ENCODE results near the gene KRT83. TPM values are rescaled to one million over a fixed set of nuclear protein-coding genes. Genes with fewer than 3 reads are reported as not detected.
"Not testable (repeated sequence)": the region's sequence is repeated elsewhere in the genome, so short reads cannot be mapped to it uniquely, and the experiment has no call there.

The KRT83 gene
- total and polyA plus RNA-seq, 5 experiments from 2014 or later = not detected

- H3K36me3 Mint-ChIP-seq = no peaks in the 10 kb centered on the region
- ATAC-seq (no peak), DNase-seq (no peak)
- H3K27ac Mint-ChIP-seq = no peak overlapping the region
- H3K9me3 Mint-ChIP-seq = no peaks in the 10 kb centered on the region
- peaks cover 0 to 5% (median 2%) of the 10 kb centered on the region in 4 donors for H3K4me1 Mint-ChIP-seq
- no peak overlapping the region for H3K4me3 Mint-ChIP-seq
- POLR2A ChIA-PET = no interaction called here
- H3K27me3 Mint-ChIP-seq = peaks cover 0 to 12% (median 8%) of the 10 kb centered on the region in 5 donors
These were observed 22.5 kb downstream of the KRT83 start for GRCh38 chr12:52298677-52299190.

DNA sequence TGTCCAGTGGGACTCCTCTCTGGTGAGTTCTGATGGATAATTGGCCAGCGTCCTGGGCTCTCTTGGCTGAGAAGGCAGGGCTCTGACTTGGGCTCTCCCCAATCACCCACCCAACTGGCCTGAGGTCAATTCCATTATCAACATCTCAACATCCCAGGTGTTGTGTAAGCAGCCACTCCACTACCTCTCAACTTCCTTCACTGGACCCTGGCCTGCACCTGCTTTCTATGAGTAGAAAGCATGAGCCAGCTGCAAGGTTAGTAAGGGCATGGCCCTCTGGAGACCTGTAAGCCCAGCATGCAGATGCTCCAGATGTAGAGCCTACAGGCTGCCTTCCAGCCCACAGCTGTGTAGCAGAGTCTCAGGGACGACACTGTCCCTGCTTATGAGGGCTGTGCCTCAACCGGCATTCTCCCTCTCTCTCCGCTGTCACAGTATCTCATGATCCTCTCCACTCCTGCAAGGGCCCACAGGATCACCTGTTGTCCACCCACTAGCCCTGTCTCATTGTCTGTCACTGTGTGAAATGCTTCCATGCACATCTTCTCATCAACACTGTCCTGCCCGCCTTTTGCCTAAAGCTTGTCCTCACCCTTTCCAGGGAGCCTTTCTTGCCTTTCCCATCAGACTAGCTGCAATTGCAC, 24.5 kb downstream of the KRT83 start:
- POLR2A ChIA-PET = no interaction called here
- H3K4me3 Mint-ChIP-seq = peak overlapping the region in 1 of 10 donors; percentile 1
- peak in 1 of 10 donors; percentile 37 for DNase-seq
- no peak overlapping the region for H3K27ac Mint-ChIP-seq
- no peaks in the 10 kb centered on the region for H3K36me3 Mint-ChIP-seq
- peaks cover 0 to 6% (median 2%) of the 10 kb centered on the region in 4 donors for H3K4me1 Mint-ChIP-seq
- peaks cover 0 to 19% (median 8%) of the 10 kb centered on the region in 5 donors for H3K27me3 Mint-ChIP-seq
- no peak for ATAC-seq
- H3K9me3 Mint-ChIP-seq = no peaks in the 10 kb centered on the region

DNA sequence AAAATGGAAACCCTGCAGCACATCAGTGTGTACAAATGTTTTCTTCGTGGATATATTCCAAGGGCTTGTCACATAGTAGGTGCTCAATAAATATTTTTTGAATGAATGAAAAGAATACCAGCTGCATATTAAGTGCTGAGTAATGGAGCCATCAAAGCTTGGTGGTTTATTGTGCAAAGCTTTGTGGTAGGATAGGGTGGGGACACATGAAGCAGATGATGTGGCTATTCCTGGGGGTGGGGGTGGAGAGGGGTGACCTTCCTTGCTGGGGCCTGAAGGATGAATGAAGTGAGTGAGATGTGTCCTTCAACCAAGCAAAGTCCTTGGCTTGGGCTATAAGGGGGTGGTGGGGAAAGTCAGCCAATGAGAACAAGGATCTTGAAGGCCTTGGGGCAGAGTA, 25.5 kb downstream of the KRT83 start:
- no peaks in the 10 kb centered on the region for H3K9me3 Mint-ChIP-seq
- peak in 1 of 10 donors; percentile 19 for DNase-seq
- H3K36me3 Mint-ChIP-seq = no peaks in the 10 kb centered on the region
- POLR2A ChIA-PET = no interaction called here
- no peak for ATAC-seq
- H3K4me1 Mint-ChIP-seq = peaks cover 0 to 5% (median 2%) of the 10 kb centered on the region in 4 donors
- no peak overlapping the region for H3K4me3 Mint-ChIP-seq
- no peak overlapping the region for H3K27ac Mint-ChIP-seq
- H3K27me3 Mint-ChIP-seq = peaks cover 0 to 23% (median 10%) of the 10 kb centered on the region in 5 donors

DNA sequence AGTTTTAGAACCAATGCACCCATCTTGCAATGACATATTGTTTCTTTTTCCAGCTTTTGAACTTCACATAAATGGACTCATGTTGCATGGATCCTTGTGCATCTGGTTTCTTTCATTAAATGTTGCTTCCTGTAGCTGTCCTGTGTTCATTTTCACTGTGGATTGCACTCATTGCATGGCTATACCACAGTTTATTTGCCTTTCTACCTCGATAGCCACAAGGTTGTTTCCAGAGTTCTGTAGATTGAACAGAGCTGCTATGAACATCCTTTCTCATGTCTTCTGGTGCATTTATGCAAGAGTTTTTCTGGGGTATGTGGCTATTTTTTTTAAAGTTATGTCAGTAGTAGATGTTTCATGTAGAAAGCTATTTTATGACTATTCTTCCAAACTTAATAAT, 26.4 kb downstream of the KRT83 start:
- ATAC-seq (no peak), DNase-seq (no peak)
- Mint-ChIP-seq H3K4me1 (peaks cover 0 to 5% (median 2%) of the 10 kb centered on the region in 4 donors), H3K27ac (no peak overlapping the region), H3K4me3 (no peak overlapping the region), H3K9me3 (no peaks in the 10 kb centered on the region), H3K36me3 (no peaks in the 10 kb centered on the region), H3K27me3 (peaks cover 0 to 23% (median 10%) of the 10 kb centered on the region in 5 donors)
- POLR2A ChIA-PET = no interaction called here

GRCh38 chr12:52293926-52294325, 27.3 kb downstream of the KRT83 start:
- no peak overlapping the region for H3K4me3 Mint-ChIP-seq
- no peak overlapping the region for H3K27ac Mint-ChIP-seq
- DNase-seq (no peak), ATAC-seq (no peak)
- H3K27me3 Mint-ChIP-seq = peaks cover 0 to 23% (median 10%) of the 10 kb centered on the region in 5 donors
- peaks cover 0 to 5% (median 2%) of the 10 kb centered on the region in 4 donors for H3K4me1 Mint-ChIP-seq
- H3K9me3 Mint-ChIP-seq = no peaks in the 10 kb centered on the region
- no peaks in the 10 kb centered on the region for H3K36me3 Mint-ChIP-seq
- POLR2A ChIA-PET = no interaction called here

GRCh38 chr12:52291267-52291935, 29.8 kb downstream of the KRT83 start, which contains the start of gene KRT81:
KRT81 (minus strand) TSS chr12:52291534; CDS start chr12:52291465, 69 bp downstream.
- no peaks in the 10 kb centered on the region for H3K9me3 Mint-ChIP-seq
- H3K27me3 Mint-ChIP-seq = peaks cover 0 to 21% (median 14%) of the 10 kb centered on the region in 5 donors
- H3K36me3 Mint-ChIP-seq = no peaks in the 10 kb centered on the region
- peaks cover 7 to 15% (median 10%) of the 10 kb centered on the region in 4 donors for H3K4me1 Mint-ChIP-seq
- no peak within 1 kb of the TSS for H3K27ac Mint-ChIP-seq
- no peak within 1 kb of the TSS for H3K4me3 Mint-ChIP-seq
- DNase-seq (no peak), ATAC-seq (no peak)
- POLR2A ChIA-PET = no interaction called here

DNA sequence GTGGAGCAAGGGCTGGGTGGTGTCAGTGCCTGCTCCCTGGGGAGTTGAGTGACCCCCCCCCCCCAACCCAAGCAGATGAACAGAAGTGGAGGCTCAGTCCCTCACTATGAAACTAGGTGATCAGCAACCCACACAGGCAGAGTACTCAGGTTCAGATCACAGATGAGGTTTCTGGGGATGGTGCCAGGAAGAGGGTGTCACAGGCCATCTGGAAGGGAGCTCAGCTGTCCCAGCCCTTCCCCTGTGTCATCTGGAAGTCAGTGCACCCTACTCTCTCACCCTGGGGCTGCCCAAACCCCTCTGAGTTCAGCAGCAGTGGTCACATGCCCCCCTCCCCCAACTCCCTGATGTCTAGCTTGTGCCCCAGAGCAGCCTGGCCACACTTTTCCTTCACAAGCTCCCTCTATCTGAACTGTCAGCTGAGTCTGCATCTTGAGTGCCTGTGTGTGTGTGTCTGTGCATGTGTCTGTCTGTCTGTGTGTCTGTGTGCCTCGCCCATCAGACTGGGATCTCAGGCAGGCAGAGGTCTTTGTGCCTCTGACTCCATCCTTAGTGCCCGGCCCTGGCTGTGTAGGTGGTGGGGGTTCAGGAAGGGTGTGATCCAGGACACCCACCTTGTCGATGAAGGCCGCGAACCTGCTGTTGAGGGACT, 30.6 kb downstream of the KRT83 start:
- H3K27ac Mint-ChIP-seq, H3K4me3 Mint-ChIP-seq, ATAC-seq, POLR2A ChIA-PET, DNase-seq, H3K9me3 Mint-ChIP-seq, H3K36me3 Mint-ChIP-seq: not testable (repeated sequence)
- Mint-ChIP-seq H3K4me1 (peaks cover 6 to 15% (median 9%) of the 10 kb centered on the region in 4 donors), H3K27me3 (peaks cover 0 to 17% (median 14%) of the 10 kb centered on the region in 5 donors)

- peak in 1 of 2 donors; percentile 25 for ATAC-seq
- peaks cover 0 to 20% (median 8%) of the 10 kb centered on the region in 5 donors for H3K27me3 Mint-ChIP-seq
- H3K36me3 Mint-ChIP-seq, POLR2A ChIA-PET, H3K4me3 Mint-ChIP-seq, H3K9me3 Mint-ChIP-seq, DNase-seq: not testable (repeated sequence)
- peaks cover 5 to 11% (median 9%) of the 10 kb centered on the region in 4 donors for H3K4me1 Mint-ChIP-seq
- peak overlapping the region in 1 of 10 donors; percentile 53 for H3K27ac Mint-ChIP-seq
These were observed 33.1 kb downstream of the KRT83 start for GRCh38 chr12:52287816-52288805.

DNA sequence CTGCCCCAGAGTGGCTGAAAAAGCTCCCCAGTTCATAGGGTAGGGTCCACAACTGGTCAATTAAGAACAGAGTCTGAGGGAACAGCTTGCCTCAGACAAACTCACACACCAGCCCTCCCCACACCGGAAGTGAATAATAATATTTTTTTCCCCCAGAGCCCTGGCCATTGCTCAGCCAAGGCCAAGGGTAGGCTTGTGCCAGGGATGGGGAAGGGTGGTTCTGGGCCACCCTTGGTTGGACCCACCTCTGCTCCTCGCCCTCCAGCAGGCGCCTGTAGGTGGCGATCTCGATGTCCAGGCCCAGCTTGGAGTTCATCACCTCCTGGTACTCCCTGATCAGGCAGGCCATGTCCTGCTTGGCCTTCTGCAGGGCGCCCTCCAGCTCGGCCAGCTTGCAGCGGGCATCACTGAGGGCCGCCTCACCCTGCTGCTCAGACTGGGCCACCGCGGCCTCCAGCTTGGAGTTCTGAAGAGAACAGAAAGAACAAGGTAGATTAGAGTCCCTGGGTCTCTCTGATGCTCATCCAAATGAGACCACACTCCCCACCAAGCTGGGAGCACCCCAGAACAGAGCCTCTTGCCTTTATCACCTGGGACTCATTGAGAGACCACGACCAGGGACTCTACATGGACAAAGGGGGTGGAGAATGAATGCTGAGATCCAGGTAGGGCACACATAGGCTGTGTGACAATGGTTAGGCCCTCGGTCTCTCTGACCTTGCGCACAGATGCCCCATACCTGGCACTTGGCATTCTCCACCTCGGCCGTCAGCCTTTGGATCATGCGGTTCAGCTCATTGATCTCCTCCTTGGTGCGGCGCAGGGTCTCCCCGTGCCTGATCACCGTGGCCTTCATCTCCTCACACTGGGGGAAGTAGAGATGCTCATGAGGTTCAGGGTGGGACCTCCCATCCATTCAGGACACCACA, 34.1 kb downstream of the KRT83 start:
- ATAC-seq, H3K27ac Mint-ChIP-seq, H3K9me3 Mint-ChIP-seq, H3K4me3 Mint-ChIP-seq, DNase-seq, H3K36me3 Mint-ChIP-seq: not testable (repeated sequence)
- H3K27me3 Mint-ChIP-seq = peaks cover 3 to 23% (median 10%) of the 10 kb centered on the region in 5 donors
- POLR2A ChIA-PET = interaction anchor here (1.0 kb wide), 1 partner anchor 9 kb away, joined by 3 read pairs; no protein-coding TSS in a partner anchor
- H3K4me1 Mint-ChIP-seq = peaks cover 5 to 11% (median 9%) of the 10 kb centered on the region in 4 donors

- Mint-ChIP-seq H3K27me3 (peaks cover 3 to 20% (median 10%) of the 10 kb centered on the region in 5 donors), H3K27ac (no peak overlapping the region), H3K9me3 (no peaks in the 10 kb centered on the region), H3K36me3 (no peaks in the 10 kb centered on the region), H3K4me1 (peaks cover 5 to 11% (median 9%) of the 10 kb centered on the region in 4 donors), H3K4me3 (no peak overlapping the region)
- no peak for DNase-seq
- POLR2A ChIA-PET = interaction anchor here (1.0 kb wide), 1 partner anchor 8 kb away, joined by 3 read pairs; no protein-coding TSS in a partner anchor
- ATAC-seq = no peak
These were observed 35.2 kb downstream of the KRT83 start for GRCh38 chr12:52285851-52286530.
